SK-N-SH (cell line): Measurements from ENCODE around the gene SFN.
"Not testable (repeated sequence)": the region's sequence is repeated elsewhere in the genome, so short reads cannot be mapped to it uniquely, and the experiment has no call there.

Experiments used
- CTCF ChIP-seq: fragments of 200-600 bp; sonication (generic); IDR thresholded peaks from 2 replicates; pipeline ENCODE4 v1.6.1; 2017; ENCODE audit warnings: antibody characterized with exemption, mild to moderate bottlenecking, moderate library complexity
- USF1 ChIP-seq: IDR thresholded peaks from 2 replicates; pipeline ENCODE4 v1.4.0; 2012; ENCODE audit warnings: low read depth, borderline replicate concordance

- TF ChIP-seq USF1, CTCF: not testable (repeated sequence)
These were observed 15.1 kb upstream of the SFN start for GRCh38 chr1:26847826-26848225.
